NCI-H2171 treated with DMSO at 0.1 percent for 48 hours (cell line): ENCODE results near the gene DNAJC6.
A peak's percentile ranks its signal among the peaks of the same experiment; 100 is the strongest.
"Not testable (repeated sequence)": the region's sequence is repeated elsewhere in the genome, so short reads cannot be mapped to it uniquely, and the experiment has no call there.

ENCODE experiments used
- DNase-seq: peaks from one replicate; lab custom pipeline; 2025; lab: John Stamatoyannopoulos, UW

The DNAJC6 gene

GRCh38 chr1:65429078-65429477 lies 119.7 kb downstream of the DNAJC6 start:
- no peak for DNase-seq

- DNase-seq, result no peak
These were observed 120.5 kb downstream of the DNAJC6 start for GRCh38 chr1:65429806-65430205.

GRCh38 chr1:65431111-65431705 lies 121.9 kb downstream of the DNAJC6 start:
- peak; percentile 50 for DNase-seq

- no peak for DNase-seq
These were observed 123.6 kb downstream of the DNAJC6 start for GRCh38 chr1:65432918-65433317.

- no peak for DNase-seq
These were observed 124.9 kb downstream of the DNAJC6 start for GRCh38 chr1:65434255-65434654.

GRCh38 chr1:65434760-65435159 lies 125.4 kb downstream of the DNAJC6 start:
- DNase-seq, result no peak

GRCh38 chr1:65435987-65436386 lies 126.6 kb downstream of the DNAJC6 start:
- no peak for DNase-seq

- DNase-seq, result no peak
These were observed 128.3 kb downstream of the DNAJC6 start for GRCh38 chr1:65437616-65438015.

GRCh38 chr1:65440322-65440900 lies 131.1 kb downstream of the DNAJC6 start:
- DNase-seq, result no peak

- no peak for DNase-seq
These were observed 131.6 kb downstream of the DNAJC6 start for GRCh38 chr1:65440915-65441314.

GRCh38 chr1:65441464-65441863 lies 132.1 kb downstream of the DNAJC6 start:
- no peak for DNase-seq

- no peak for DNase-seq
These were observed 133.1 kb downstream of the DNAJC6 start for GRCh38 chr1:65442442-65442841.

- no peak for DNase-seq
These were observed 134.3 kb downstream of the DNAJC6 start for GRCh38 chr1:65443647-65444046.

- DNase-seq, result no peak
These were observed 134.8 kb downstream of the DNAJC6 start for GRCh38 chr1:65444128-65444640.

GRCh38 chr1:65445837-65446236 lies 136.5 kb downstream of the DNAJC6 start:
- DNase-seq, result no peak

GRCh38 chr1:65449214-65449823 lies 140.0 kb downstream of the DNAJC6 start:
- no peak for DNase-seq

- DNase-seq, result not testable (repeated sequence)
These were observed 146.3 kb downstream of the DNAJC6 start for GRCh38 chr1:65455678-65456077.

- DNase-seq, result no peak
These were observed 147.1 kb downstream of the DNAJC6 start for GRCh38 chr1:65456481-65456880.

- no peak for DNase-seq
These were observed 148.5 kb downstream of the DNAJC6 start for GRCh38 chr1:65457868-65458267.

- no peak for DNase-seq
These were observed 149.5 kb downstream of the DNAJC6 start for GRCh38 chr1:65458730-65459396.

GRCh38 chr1:65459397-65459768 lies 150.0 kb downstream of the DNAJC6 start:
- DNase-seq, result peak; percentile 36
